Activated CD8-positive, alpha-beta memory T cell treated with anti-CD3 and anti-CD28 coated beads, Interleukin-2, amount 10 ng/mL, durations not matched to agents 7 days and 5 days (primary cell): ENCODE data around the gene E2F4. TPM values are rescaled to one million over a fixed set of nuclear protein-coding genes. Genes with fewer than 3 reads are reported as not detected.

Source experiments
- ATAC-seq: fragments of 150-1000 bp; cut with Tn5 transposase; one replicate; pipeline ENCODE4 v1.10.0; 2021; ENCODE audit warnings: moderate library complexity
- CTCF ChIA-PET: fragments of 350-600 bp; sonication (Branson Sonifier 250); formaldehyde crosslinking; loops from one replicate; lab custom pipeline; 2021; ENCODE audit warnings: antibody characterized with exemption; lab: Charles Lee
- DNase-seq: peaks from one replicate; pipeline ENCODE4 v3.0.0-alpha.2; 2020
- H3K27ac Mint-ChIP-seq: one replicate; pipeline ENCODE4 v1.8.0; 2021; ENCODE audit warnings: mild to moderate bottlenecking, mixed read lengths
- H3K27me3 Mint-ChIP-seq: one replicate; pipeline ENCODE4 v1.8.0; 2021; ENCODE audit warnings: mixed read lengths
- H3K36me3 Mint-ChIP-seq: one replicate; pipeline ENCODE4 v1.8.0; 2021; ENCODE audit warnings: mild to moderate bottlenecking, mixed read lengths
- H3K4me1 Mint-ChIP-seq: one replicate; pipeline ENCODE4 v1.8.0; 2021; ENCODE audit warnings: mixed read lengths
- H3K4me3 Mint-ChIP-seq: one replicate; pipeline ENCODE4 v1.8.0; 2021; ENCODE audit warnings: mild to moderate bottlenecking, moderate library complexity, mixed read lengths
- H3K9me3 Mint-ChIP-seq: one replicate; pipeline ENCODE4 v1.8.0; 2022; ENCODE audit warnings: low read depth, mixed read lengths
- total RNA-seq, 2 experiments: library from RNA; stranded (reverse); gene quantifications; one replicate each; pipeline ENCODE4 v1.2.3, GENCODE V29; 2021

The E2F4 gene
- total RNA-seq, 2 experiments from 2014 or later, result 147 to 148 TPM

DNA sequence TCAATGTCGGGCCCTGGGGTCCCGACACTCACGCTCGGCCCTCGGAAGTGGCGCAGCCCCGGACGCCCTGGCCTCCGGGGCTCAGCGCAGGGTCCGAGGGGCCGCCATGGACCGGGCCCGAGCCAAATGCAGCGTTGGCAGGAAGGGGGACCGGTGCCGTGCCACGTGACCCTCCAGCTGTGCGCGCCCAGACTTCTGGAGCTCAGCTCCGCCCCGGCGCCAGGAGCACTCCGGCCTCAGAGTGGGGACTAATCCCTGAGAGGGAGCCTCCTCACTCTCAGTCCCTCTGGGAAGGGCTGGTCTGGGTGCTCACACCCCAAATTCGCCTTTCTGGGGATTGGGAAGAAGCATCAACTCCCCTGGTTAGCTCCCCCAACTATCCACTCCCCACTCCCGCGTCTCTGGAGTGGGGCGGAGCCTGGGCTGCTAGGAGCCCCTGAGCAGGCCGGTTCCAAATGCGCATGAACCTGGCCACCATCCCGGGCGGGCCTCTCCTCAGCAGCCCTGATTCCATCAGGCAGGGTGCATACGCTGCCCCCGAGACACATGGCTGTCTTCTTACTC is 41.0 kb upstream of the E2F4 start, which contains the start of gene B3GNT9:
TSS of gene B3GNT9 (minus strand) at position 166 of the 564 bp plus-strand sequence. CDS start 513 bp downstream, outside the sequence.
- Mint-ChIP-seq H3K27ac (peak within 1 kb of the TSS; percentile 11), H3K9me3 (no peaks in the 10 kb centered on the region), H3K36me3 (peaks cover 22% of the 10 kb centered on the region), H3K4me3 (peak within 1 kb of the TSS; percentile 62), H3K4me1 (peaks cover 33% of the 10 kb centered on the region), H3K27me3 (no peaks in the 10 kb centered on the region)
- CTCF ChIA-PET, result interaction anchor here (0.6 to 17.0 kb wide), 17 partner anchors 9 to 197 kb away, joined by 3 to 395 read pairs (median 4); partner anchors contain the start of genes FBXL8, NOL3, SLC9A5 and TRADD
- ATAC-seq (peak; percentile 48), DNase-seq (peak; percentile 67)

DNA sequence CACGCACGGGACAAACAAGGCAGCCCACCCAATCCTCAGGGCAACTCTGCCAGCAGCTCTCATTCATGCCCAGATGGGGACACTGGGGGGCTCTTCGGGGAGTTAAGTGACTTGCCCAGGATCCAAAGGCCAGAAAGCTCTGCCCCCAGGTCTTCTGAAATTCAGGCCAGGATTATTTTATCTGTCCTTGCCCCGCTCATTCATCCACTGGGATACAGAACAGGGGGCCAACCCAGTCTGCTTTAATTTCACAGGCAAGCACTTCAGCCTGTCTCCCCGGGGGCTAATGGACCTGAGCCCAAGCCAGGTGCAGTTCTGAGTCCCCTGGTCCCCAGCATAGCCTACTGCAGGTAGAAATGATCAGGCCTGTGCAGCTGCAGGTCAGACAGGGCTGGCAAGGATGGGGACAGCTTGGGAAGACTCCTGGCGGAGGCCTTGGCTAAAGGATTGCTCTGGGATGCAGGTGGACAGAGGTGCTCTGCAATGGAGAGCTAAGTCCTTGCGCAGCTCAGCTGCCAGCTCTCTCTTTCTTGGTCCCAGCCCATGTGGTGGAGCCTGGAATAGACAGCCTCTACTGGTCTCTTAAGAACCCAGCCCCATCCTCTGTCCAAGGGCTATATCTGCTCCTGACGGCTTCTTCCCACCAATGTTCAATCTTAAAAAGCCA is 40.4 kb upstream of the E2F4 start:
- H3K27ac Mint-ChIP-seq, result no peak overlapping the region
- DNase-seq, result no peak
- H3K36me3 Mint-ChIP-seq, result peaks cover 22% of the 10 kb centered on the region
- H3K4me1 Mint-ChIP-seq, result peaks cover 40% of the 10 kb centered on the region
- CTCF ChIA-PET, result interaction anchor here (0.8 to 17.0 kb wide), 17 partner anchors 8 to 204 kb away, joined by 3 to 395 read pairs (median 4); partner anchors contain the start of genes FBXL8, NOL3, SLC9A5 and TRADD
- no peak for ATAC-seq
- no peaks in the 10 kb centered on the region for H3K9me3 Mint-ChIP-seq
- peak overlapping the region; percentile 62 for H3K4me3 Mint-ChIP-seq
- no peaks in the 10 kb centered on the region for H3K27me3 Mint-ChIP-seq

DNA sequence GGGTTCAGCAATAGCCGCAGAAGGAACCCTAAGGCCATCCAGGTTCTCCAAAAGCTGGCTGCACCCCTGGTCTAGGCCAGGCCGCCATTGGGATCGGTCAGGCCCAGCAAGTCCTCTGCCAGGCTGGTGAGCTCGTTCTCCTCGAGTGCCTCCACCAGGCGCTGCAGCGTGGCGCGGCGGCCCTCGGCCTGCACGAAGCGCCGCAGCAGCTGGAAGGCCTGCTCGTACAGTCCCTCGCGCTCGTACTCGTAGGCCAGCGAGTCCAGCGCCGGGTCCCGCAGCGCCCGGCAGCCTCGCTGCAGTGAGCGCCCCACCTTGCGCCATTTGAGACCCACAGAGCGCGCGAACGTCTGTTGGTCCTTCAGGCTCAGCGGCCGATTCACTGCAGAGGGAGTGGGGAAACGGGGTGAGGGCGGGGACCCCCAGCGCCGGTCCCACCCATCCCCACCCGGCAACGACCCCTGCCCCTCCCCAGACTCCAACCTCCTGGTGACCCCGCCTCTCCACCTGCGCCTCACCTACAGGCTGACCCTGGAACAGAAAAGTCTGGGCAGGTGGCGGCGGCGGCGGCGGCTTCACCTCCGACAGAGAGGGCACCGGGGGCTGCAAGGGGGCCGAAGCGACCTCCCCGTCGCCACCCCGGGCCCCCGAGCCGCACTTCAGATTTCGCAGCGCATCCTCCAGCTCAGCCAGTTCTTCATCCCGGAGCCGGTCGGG is 37.2 kb upstream of the E2F4 start:
- CTCF ChIA-PET, result interaction anchor here (0.6 to 17.0 kb wide), 73 partner anchors 7 to 281 kb away, joined by 3 to 395 read pairs (median 6); partner anchors contain the start of genes CES3, FHOD1, HSF4 and NOL3
- H3K4me1 Mint-ChIP-seq, result peaks cover 58% of the 10 kb centered on the region
- H3K27ac Mint-ChIP-seq, result no peak overlapping the region
- peaks cover 12% of the 10 kb centered on the region for H3K36me3 Mint-ChIP-seq
- ATAC-seq (no peak), DNase-seq (no peak)
- H3K9me3 Mint-ChIP-seq, result no peaks in the 10 kb centered on the region
- H3K4me3 Mint-ChIP-seq, result peak overlapping the region; percentile 68
- no peaks in the 10 kb centered on the region for H3K27me3 Mint-ChIP-seq

DNA sequence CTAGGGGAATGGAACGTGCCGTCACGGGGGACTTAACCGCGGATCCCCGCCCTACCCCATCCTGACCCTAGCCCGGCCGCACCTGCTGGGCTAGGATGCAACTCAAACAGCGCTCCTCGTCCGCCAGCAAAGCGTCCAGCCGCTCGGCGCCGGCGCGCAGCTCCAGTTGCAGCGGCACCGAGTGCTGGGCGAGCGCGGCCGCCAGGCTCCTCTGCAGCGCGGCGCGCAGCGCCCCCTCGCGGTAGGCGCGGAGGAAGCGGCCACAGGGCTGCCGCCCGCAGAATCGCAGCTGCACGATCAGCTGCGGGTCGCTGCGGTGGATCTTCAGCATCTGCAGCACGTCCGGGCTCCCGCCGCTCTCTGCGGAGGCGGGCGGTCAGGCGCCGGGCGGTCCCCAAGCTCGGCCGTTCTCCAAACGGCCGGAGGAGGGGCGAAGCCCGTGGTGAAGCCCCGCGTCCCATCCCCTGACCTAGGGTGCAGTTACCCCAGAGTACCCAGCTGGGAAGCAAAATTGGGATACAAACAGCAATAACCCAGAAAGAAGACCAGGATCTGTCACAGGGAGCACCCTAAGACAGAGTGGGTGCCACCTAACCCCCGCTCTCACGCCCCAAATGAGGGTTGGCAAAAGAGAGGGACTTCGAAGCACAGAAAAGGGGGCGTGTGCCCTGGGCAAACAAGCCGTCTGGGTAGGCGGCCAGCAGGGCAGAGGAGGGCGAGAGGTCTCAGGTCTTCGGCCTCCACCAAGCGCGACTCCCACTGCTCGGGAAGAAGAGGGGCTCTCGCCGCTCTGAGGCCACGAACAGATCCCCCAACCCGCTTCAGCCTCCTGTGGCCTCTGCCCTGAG is 36.4 kb upstream of the E2F4 start:
- Mint-ChIP-seq H3K9me3 (no peaks in the 10 kb centered on the region), H3K27ac (no peak overlapping the region), H3K36me3 (peaks cover 12% of the 10 kb centered on the region), H3K4me1 (peaks cover 59% of the 10 kb centered on the region), H3K4me3 (peak overlapping the region; percentile 68), H3K27me3 (no peaks in the 10 kb centered on the region)
- DNase-seq (peak; percentile 84), ATAC-seq (peak; percentile 42)
- CTCF ChIA-PET, result interaction anchor here (0.6 to 17.0 kb wide), 71 partner anchors 8 to 281 kb away, joined by 3 to 395 read pairs (median 6); partner anchors contain the start of genes CES3, FHOD1, HSF4 and NOL3

DNA sequence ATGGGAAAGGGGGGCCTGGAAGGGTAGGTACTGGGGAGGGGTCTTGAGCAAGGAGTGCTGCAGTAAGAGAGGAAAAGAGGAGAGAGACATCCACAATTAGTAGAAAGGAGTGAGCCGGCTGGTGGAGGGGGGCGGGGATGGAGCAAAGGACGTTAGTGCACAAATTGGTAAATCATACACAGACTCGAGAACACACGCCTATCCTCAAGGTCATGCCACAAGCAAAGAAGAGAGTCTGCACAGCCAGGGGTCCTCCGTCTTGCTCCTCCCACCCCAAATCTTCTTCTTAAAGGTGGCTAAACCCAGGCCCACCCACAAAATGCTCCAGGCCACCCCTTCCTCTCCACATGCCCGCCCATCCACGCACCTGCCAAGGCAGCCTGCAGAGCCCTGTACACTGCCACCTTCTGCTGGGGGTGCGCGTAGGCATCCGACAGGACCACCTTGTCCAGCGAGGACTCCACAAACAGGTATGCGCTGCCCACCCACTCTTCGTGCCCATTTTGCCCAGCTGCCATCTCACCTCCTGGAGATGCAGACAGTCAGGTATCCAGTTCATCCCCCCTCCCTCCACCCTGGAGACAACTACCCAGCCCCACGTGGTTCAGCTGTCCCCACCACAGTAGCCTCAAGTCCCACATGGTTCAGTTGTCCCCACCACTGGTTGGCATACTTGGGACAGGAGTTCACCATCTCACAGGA is 35.7 kb upstream of the E2F4 start:
- no peak for DNase-seq
- peak overlapping the region; percentile 33 for H3K27ac Mint-ChIP-seq
- H3K36me3 Mint-ChIP-seq, result peaks cover 12% of the 10 kb centered on the region
- H3K4me1 Mint-ChIP-seq, result peaks cover 58% of the 10 kb centered on the region
- no peak for ATAC-seq
- no peaks in the 10 kb centered on the region for H3K9me3 Mint-ChIP-seq
- H3K4me3 Mint-ChIP-seq, result no peak overlapping the region
- CTCF ChIA-PET, result interaction anchor here (1.2 to 17.0 kb wide), 27 partner anchors 12 to 209 kb away, joined by 3 to 395 read pairs (median 10); partner anchors contain the start of genes CES3 and NOL3
- H3K27me3 Mint-ChIP-seq, result no peaks in the 10 kb centered on the region

DNA sequence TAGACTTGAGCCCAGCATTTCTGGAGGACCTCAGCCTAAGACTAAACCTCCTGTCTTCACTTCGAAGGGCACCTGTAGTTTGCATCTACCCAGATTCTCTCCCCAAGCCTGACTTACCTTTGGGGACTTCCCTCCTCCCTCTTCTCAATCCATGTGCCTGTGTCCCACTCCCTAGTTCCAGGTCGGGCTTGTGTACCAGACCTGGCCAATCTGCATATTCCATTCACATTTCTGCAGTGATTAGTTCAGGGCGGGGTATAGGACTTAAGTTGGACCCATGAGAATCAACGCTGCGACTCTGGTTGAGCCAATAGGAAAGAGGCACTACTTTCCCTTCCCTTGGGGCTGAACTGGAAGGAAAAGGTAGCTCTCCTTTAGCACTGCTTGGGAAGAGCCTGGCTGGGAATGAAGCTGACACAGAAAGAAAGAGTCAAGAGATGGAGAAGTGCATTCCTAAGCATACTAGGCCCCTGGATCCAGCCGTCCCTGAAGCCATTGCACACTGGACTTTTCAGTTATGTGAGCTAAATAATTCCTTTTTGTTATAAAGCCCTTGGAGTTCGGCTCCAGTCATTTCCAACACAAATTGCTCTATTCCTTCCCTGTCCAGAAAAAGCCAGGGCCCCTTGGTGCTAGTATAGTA is 34.7 kb upstream of the E2F4 start:
- CTCF ChIA-PET, result interaction anchor here (1.0 to 17.0 kb wide), 14 partner anchors 11 to 213 kb away, joined by 3 to 395 read pairs (median 8); partner anchors contain the start of genes CES3, MATCAP1 and NOL3
- peaks cover 58% of the 10 kb centered on the region for H3K4me1 Mint-ChIP-seq
- H3K27me3 Mint-ChIP-seq, result peaks cover under 1% of the 10 kb centered on the region
- H3K36me3 Mint-ChIP-seq, result peaks cover 16% of the 10 kb centered on the region
- peak overlapping the region; percentile 97 for H3K27ac Mint-ChIP-seq
- no peak overlapping the region for H3K4me3 Mint-ChIP-seq
- no peaks in the 10 kb centered on the region for H3K9me3 Mint-ChIP-seq
- DNase-seq, result no peak
- ATAC-seq, result no peak

DNA sequence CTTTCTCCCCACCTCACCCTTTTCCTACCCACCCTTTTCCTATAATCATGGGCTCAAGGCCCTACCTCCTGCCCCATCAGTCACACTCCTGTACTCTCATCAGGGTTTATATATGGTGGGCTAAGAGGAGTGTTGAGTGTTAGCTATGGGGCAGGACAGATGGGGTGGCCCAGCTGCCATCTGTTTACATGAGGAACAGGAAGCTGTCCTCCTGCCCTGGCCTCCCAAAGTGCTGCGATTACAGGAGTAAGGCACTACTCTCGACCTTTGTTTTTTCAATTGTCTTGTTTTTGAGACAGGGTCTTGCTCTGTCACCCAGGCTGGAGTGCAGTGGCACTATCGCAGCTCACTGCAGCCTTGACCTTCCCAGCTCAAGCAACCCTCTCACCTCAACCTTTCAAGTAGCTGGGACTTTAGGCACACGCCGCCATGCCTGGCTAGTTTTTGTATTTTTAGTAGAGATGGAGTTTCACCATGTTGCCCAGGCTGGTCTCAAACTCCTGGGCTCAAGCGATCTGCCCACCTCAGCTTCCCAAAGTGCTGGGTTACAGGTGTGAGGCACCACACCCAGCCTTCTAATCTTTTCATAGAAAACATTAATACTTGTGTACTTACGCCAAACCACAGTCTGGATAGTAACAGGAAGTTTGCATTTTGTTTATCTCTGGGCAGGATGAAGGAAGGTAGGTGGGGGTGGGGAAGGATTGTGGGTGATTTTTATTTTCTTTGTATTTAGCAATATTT is 33.9 kb upstream of the E2F4 start:
- CTCF ChIA-PET, result interaction anchor here (1.0 to 17.0 kb wide), 20 partner anchors 7 to 214 kb away, joined by 3 to 395 read pairs (median 8); partner anchors contain the start of genes B3GNT9, CES3, MATCAP1 and NOL3
- Mint-ChIP-seq H3K4me3 (peak overlapping the region; percentile 92), H3K9me3 (no peaks in the 10 kb centered on the region), H3K4me1 (peaks cover 60% of the 10 kb centered on the region), H3K27me3 (peaks cover 4% of the 10 kb centered on the region), H3K36me3 (peaks cover 13% of the 10 kb centered on the region), H3K27ac (peak overlapping the region; percentile 97)
- no peak for ATAC-seq
- DNase-seq, result no peak

DNA sequence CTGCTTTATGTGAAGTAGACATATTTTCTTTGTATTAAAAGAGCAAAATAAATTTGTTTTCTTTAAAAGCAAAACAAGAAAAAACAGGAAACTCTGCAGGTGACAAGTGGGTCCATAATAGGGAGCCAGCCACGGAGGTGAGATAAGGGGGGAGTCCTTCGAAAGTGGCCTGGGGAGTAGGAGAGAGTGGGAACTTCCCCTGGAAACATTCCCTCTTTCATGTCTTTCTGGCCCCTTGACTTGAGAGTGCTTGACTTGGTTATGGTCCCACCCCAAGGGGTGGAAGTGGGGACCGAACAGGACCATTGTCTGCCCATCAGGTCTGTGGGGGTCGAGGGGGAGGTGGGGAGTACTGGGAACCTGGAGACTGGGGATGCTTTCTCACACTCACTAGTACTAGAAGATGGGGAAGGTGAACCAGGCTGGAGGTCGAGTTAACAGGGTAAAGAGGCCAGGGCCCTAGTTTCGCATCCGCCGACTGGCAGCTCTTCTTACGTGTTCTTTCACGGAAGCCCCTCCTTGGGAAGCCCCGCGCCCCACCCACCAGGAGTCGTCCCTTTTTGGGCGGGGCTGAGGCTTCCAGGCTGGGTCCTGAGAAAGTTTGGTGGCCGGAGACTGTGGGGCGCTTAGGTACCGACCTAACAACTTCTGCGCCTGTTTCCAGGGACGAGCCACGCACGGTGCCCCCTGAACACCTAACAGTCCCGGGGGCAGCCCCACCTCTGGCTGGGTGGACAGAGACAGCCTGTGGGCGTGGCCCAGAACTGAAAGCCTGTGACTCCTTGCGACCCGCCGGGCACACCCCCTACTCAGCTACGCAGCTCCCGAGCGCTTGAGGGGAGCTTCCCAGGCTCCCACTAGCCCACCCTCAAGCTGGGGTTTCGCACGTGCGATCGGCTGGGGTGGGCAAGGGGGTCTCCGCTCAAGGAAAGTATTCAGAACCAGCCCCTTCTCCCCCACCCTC is 33.0 kb upstream of the E2F4 start:
- peaks cover 9% of the 10 kb centered on the region for H3K36me3 Mint-ChIP-seq
- H3K4me1 Mint-ChIP-seq, result peaks cover 60% of the 10 kb centered on the region
- ATAC-seq (peak; percentile 50), DNase-seq (peak; percentile 93)
- H3K4me3 Mint-ChIP-seq, result peak overlapping the region; percentile 92
- H3K27ac Mint-ChIP-seq, result peak overlapping the region; percentile 97
- CTCF ChIA-PET, result interaction anchor here (0.9 to 17.0 kb wide), 21 partner anchors 8 to 215 kb away, joined by 3 to 395 read pairs (median 5); partner anchors contain the start of genes B3GNT9, CES3, MATCAP1 and NOL3
- no peaks in the 10 kb centered on the region for H3K9me3 Mint-ChIP-seq
- H3K27me3 Mint-ChIP-seq, result peaks cover 8% of the 10 kb centered on the region

DNA sequence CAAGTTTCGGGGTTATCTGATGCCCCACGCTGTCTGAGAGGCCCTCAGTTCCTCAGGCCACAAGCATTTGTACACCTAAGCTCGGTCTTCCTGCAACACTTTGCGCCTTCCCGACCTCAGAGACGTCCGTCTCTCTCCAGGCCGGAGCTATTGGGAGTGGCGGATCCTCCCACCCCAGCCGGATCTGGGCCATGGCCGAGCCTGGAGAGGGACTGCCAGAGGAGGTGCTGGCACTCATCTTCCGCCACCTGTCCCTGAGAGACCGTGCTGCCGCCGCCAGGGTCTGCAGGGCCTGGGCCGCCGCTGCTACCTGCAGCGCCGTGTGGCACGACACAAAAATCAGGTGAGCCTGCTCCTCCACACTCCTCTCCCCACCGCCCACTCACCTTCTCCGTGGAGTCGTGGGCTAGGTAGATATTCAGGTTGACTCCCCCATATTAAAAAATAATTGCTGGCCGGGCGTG is 30.3 kb upstream of the E2F4 start:
- peaks cover 60% of the 10 kb centered on the region for H3K4me1 Mint-ChIP-seq
- H3K4me3 Mint-ChIP-seq, result no peak overlapping the region
- peaks cover 26% of the 10 kb centered on the region for H3K27me3 Mint-ChIP-seq
- H3K27ac Mint-ChIP-seq, result no peak overlapping the region
- no peaks in the 10 kb centered on the region for H3K9me3 Mint-ChIP-seq
- peaks cover 8% of the 10 kb centered on the region for H3K36me3 Mint-ChIP-seq
- ATAC-seq, result no peak
- no peak for DNase-seq
- CTCF ChIA-PET, result interaction anchor here (1.2 to 17.0 kb wide), 12 partner anchors 8 to 386 kb away, joined by 3 to 395 read pairs (median 6); partner anchors contain the start of genes FHOD1, MATCAP1, NOL3 and RRAD
